Fibroblast of villous mesenchyme (primary cell): ENCODE results near the gene GJA3. TPM values are rescaled to one million over a fixed set of nuclear protein-coding genes. Genes with fewer than 3 reads are reported as not detected.

ENCODE experiments used
- DNase-seq: peaks from one replicate; pipeline ENCODE4 v3.0.0-alpha.2; 2010; ENCODE audit warnings: low read depth
- H3K4me3 ChIP-seq: 2 replicates; pipeline ENCODE4 v1.5.1; 2011; ENCODE audit warnings: low read depth, mild to moderate bottlenecking, low read length
- CTCF ChIP-seq: IDR thresholded peaks from 2 replicates; pipeline ENCODE4 v1.5.1; 2012; ENCODE audit warnings: low read depth, mild to moderate bottlenecking, low read length; ENCODE audit not compliant: insufficient read depth
- total RNA-seq: library from RNA; depleted of rRNA; stranded (reverse); fragments of >200 nt; gene quantifications from 2 replicates; pipeline ENCODE4 v1.2.3, GENCODE V29; 2012

Gene GJA3
- total RNA-seq, 1 donor: 0.43 TPM

GRCh38 chr13:20109037-20109436 is 51.8 kb downstream of the GJA3 start:
- no peak for DNase-seq
- no peak overlapping the region for H3K4me3 ChIP-seq
- no peak for TF ChIP-seq CTCF

- no peak for TF ChIP-seq CTCF
- H3K4me3 ChIP-seq: no peak overlapping the region
- DNase-seq: no peak
Measured at GRCh38 chr13:20106742-20107141, 54.1 kb downstream of the GJA3 start.

- no peak for TF ChIP-seq CTCF
Measured at GRCh38 chr13:20105161-20105689, 55.6 kb downstream of the GJA3 start.

GRCh38 chr13:20102525-20103180 is 58.2 kb downstream of the GJA3 start:
- no peak for TF ChIP-seq CTCF
- DNase-seq: no peak
- H3K4me3 ChIP-seq: no peak overlapping the region

More at GRCh38 chr13:20105161-20105689, 55.6 kb downstream of the GJA3 start:
- DNase-seq: no peak
- H3K4me3 ChIP-seq: no peak overlapping the region

GRCh38 chr13:20101467-20102316 is 59.2 kb downstream of the GJA3 start:
- TF ChIP-seq CTCF: no peak
- DNase-seq: no peak
- H3K4me3 ChIP-seq: no peak overlapping the region

- no peak for DNase-seq
- TF ChIP-seq CTCF: no peak
- no peak overlapping the region for H3K4me3 ChIP-seq
Measured at GRCh38 chr13:20099319-20099718, 61.5 kb downstream of the GJA3 start.
